Activated CD8-positive, alpha-beta memory T cell treated with anti-CD3 and anti-CD28 coated beads, Interleukin-2, amount 50 U/mL, for 4 hours (primary cell): ENCODE results near the gene SFXN5.
"Not testable (repeated sequence)": the region's sequence is repeated elsewhere in the genome, so short reads cannot be mapped to it uniquely, and the experiment has no call there.

ENCODE experiments used
- DNase-seq: peaks from one replicate; pipeline ENCODE4 v3.0.0-alpha.2; 2020

The SFXN5 gene

GRCh38 chr2:72917877-72918553, 153.5 kb downstream of the SFXN5 start:
- DNase-seq, result no peak

DNA sequence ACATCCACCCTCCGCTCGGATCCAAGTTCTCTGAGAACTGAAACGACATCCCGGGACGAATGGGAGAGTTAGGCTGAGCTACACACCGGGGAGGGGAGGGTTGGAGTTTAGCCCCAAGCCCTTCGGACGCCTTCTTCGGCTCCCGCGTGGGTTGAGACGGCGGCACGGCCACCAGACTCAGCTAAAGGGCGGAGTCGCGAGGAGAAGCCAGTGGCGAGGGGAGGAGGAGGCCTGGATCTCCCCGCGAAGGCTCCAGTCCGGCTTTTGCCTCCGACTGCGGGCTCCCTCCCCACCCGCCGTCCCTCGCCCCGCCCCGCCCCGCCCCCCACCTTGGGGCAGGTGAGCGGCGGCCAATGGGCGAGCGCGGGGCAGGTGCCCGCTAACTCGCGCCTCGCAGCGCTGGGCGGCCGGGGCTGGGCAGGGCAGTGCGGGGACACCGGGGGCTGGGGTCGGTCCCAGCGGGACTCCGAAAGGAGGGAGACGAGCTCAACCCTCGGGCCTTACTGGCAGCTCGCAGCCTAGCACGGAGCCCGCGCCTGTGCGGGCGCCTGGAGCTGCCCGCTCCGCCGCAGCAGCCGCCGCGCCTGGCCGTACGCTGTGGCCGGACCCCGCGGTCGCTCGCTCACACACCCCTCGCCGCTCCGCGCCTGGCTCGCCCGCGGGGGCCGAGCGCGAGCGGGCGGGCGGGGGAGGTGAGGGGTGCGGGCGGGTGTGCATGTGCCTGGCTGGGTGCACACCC, 154.2 kb downstream of the SFXN5 start, which contains the start of gene EMX1:
Gene EMX1 (plus strand): TSS at position 382 of the 739 bp plus-strand sequence. CDS start 334 bp downstream, at position 716.
- peak; percentile 33 for DNase-seq

GRCh38 chr2:72916743-72917137, 154.8 kb downstream of the SFXN5 start:
- no peak for DNase-seq

DNA sequence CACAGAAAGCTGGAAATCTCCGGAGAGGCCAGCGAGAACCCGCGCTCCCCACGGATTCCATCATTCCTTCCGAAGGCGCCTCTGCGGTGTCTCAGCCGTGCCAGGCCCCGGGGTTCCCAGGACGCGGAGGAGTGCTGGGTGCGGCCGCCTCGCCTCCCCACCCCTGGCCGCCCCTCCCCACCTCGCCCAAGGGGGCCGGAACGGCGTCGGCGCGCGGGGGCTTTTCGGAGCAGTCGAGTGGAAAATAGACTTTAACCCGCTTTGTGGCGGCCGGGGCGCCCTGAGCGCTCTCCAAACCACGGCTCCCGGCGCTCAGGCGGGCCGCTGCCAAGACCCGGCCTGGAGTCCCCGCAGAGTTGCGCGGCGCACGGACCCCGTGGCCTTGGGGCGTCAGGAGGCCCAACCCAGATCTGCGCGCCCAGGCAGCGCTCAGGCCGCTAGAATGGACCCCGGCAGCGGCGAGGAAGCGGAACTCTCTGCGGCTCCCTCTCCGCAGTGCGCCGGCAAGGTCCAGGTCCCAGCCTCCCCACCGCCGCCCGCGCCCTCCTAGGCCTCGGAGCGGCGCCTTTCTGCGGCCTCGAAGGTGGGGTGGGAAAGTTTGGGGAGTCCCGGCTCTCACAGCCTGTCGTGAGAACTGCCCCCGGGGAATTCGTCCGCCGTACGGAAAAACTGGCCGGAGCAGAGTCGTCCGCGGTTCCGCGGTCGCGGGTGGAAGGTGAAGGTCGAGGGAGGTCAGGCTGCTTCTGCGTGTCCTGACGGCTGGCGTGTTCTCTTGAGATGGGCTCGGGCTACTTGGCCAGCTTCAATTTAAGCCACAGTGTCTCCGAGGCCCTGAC, 155.4 kb downstream of the SFXN5 start:
- peak; percentile 37 for DNase-seq

- DNase-seq, result no peak
These were observed 156.1 kb downstream of the SFXN5 start for GRCh38 chr2:72915320-72915906.

DNA sequence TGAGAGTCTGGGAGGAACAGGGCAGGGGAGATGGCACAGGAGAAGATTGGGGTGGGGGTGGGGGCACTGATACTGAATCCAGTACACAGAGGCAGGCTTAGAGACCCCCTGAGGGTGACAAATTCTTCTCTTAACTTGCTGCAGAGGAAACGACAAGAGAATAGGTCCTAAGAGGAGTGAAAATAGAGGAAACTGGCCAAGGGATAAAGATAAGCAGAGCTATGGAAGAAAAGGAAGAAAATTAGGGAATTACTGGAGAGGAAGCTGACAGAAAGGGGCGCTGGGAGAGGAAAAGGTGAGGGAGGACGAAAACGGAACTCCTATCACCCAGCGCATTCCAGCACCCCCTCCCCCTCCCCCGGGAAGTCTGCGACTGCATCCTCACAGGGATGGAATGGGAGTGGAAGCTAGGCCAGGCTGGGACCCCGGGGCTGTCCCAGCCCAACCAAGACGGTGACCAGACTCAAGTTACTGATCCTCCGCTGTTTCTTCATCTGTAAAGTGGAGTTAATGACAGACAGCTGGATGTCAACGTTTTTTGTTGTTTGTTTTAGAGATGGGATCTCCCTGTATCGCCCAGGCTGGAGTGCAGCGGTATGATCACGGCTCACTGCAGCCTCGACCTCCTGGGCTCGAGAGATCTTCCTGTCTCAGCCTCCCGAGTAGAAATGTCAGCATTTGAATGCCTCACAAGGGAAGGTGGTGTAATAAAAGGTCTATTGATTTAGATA, 156.8 kb downstream of the SFXN5 start:
- no peak for DNase-seq

GRCh38 chr2:72914206-72914559, 157.3 kb downstream of the SFXN5 start:
- DNase-seq, result no peak

DNA sequence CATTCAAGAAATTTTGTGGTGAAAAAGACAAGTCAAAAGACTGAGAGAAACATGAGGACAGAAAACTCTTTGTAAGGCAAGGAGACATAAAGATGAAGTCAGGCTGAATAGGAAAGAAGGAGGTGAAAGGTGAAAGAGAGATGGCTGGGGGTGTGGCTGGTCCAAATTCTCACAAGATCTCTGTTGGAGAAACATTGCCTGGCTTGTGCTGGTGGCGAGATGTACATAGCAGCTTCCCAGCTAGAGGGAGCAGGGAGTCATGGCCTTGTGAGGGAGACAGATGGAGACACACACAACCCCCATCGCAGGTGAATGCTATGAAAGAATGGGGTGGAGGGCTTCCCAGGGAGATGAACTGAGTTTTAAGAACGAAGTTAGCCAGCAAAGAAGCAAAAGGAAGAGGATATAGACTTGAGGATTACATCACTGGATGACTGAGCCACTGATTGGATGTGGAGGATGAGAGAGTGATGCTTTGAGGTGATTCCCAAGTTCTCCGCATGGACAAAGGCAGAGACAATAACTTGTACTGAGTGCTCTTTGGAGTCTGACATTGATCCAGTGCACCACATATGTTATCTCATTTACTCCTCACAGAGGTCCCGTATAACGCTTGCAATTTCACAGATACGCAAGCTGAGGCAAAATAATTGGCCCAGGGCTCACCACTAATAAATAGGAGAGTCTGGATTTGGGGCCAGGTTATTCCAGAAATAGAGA, 157.9 kb downstream of the SFXN5 start:
- no peak for DNase-seq

- DNase-seq, result no peak
These were observed 160.3 kb downstream of the SFXN5 start for GRCh38 chr2:72911256-72911655.

DNA sequence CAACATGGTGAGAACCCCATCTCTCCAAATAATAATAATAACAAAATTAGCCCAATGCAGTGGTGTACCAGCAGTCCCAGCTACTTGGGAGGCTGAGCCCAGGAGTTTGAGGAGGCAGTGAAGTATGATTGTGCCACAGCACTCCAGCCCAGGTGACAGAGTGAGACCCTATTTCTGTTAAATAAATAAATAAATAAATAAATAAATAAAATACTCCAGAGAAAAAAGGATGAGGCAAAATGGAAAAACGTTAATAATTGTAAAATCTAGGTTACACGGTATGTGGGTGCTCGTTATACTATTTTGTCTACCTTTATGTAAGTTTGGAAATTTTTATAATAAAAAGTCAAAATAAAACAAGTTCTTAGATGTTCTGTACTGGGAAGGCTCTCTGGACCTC, 162.8 kb downstream of the SFXN5 start:
- DNase-seq, result no peak

- not testable (repeated sequence) for DNase-seq
These were observed 164.1 kb downstream of the SFXN5 start for GRCh38 chr2:72907369-72907768.

DNA sequence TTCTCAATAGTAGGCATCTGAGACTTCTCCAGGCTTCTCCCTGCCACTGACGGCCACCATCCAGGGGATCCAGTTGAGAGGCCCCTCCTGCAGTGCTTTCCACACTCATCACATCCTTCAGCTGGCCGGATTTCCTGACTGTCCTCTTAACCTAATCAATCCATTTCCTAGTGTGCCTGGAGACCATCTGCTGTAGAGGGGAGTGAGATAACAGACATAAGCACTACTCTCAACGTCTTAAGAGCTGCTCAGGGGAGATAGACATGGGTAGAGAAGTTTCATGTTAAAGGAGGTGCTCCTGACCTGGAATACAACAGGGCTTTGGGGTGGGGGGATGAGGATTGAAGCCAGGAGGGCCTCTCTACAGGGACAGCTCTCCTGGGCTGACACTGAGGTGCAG, 170.1 kb downstream of the SFXN5 start:
- no peak for DNase-seq

DNA sequence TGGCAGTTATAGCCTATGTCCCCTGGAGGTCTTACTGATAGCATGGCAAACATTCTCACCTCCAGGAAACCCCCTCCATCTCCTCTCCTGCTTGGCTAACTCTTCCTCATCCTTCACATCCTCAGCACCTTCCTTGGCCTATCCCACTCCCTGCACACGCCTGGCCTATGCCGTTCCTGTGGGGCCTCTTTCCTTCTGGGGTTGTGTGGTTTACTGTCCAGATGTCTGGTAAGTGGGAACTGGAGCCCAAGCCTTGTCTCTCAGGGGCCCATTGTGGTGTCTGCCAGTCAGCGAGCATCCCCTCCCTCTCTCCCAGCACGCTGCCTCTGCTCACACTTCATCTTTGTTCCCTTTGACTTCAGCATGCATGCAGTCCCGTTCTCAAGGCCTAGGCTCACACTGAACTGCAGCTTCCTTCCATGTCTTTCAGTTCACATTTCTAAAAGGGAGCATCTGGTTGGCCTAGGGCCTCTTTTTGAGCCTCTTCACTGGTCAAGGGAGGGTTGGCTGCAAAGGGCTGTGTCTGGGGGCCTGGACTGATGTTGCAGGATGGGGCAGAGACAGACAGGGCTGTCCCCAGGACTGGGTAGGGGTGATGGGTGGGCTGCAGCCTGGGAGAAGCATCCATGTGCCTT, 171.2 kb downstream of the SFXN5 start:
- no peak for DNase-seq

DNA sequence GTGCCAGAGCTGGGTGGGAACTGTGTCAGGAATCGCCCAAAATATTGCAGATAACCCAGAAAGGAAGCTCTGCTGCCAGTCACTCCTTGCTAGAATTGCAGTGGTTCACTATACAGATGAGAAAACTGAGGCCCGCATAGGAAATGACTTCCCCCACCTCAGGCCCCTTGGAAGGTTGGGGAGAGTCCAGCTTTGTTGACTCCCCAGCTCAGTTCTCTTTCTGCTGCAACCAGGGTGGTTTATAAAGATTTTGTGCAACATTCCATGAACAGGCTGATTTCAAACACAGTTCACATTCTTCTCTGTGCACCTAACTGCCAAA, 173.0 kb downstream of the SFXN5 start:
- DNase-seq, result no peak

DNA sequence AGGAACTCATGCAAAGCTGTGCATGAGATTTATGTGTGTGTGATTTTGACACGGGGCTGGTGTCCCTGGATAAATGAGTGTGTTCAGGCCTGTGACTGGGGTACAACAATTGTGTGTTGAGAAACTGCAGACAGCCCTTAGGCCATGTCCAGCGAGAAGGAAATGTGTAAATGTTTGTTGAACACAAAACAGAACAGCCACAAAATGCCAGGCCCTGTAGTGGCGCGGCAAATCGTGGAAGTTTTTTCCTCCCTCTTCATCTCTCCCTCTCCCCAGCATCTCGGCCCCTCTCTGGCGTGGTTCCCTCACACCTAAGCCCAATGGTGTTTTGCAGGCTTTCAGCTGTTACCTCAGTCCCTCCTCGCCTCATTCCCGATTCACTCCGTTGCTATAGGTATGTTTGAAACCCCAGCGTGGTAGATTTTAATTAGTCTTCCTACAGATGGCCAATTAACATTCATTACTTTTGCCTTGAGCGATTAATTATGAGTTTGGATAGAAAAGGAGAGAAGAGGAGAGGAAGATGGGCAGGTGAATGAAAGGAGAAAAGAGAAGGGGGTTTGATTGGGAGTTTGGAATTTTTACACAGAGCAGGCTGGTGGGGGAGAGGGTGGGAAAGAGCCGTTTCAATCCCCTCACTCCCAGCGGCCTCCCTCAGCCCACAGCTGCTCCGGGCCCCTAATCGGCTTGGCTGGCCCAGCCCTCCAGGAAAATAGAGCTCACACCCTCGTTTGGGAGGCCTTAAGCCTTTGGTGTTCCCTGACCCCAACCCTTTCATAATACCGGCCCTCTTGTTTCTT, 173.5 kb downstream of the SFXN5 start:
- no peak for DNase-seq

DNA sequence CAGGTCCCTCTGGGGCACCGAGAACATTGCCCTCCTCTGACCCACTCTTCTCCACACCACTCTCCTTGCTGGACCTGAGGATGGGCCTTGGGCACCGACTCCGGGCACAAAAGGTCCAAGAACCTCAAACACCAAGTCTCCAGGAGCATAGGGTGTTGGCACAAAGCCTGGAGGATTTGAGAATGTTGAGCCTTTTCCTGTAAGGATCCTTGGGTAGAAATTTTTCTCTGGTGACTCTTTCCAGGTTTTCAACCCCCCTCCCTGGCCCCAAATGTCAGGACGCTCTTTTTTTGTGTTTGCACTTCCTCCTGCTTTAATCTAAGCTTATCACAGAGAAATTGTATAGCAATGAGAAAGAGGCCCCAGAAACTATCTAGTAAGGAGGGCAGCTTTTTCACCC, 175.1 kb downstream of the SFXN5 start:
- DNase-seq, result no peak

DNA sequence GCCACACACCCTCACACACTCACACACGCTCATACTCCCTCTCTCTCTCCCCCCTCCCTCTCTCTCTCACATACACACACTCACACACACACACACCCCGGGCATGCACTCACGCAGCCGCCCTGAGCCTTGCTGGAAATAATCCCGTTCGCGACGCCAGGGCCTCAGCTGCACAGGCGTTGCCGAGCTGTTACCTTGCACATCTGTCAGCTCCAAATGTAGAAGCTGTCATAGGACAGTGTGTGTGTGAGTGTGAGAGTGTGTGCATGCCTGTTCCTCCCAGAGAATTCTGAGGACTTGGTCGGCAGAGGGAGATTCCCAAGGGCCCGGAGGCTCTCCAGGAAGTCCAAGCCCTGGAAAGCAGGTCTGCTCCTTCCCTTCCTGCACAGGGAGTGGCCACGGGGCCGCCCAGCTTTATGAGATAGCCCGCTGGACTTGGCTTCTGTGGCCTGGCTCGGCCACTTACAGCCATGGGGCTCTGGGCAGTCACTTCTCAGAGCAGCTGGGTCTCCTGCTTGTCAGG, 175.7 kb downstream of the SFXN5 start:
- no peak for DNase-seq

DNA sequence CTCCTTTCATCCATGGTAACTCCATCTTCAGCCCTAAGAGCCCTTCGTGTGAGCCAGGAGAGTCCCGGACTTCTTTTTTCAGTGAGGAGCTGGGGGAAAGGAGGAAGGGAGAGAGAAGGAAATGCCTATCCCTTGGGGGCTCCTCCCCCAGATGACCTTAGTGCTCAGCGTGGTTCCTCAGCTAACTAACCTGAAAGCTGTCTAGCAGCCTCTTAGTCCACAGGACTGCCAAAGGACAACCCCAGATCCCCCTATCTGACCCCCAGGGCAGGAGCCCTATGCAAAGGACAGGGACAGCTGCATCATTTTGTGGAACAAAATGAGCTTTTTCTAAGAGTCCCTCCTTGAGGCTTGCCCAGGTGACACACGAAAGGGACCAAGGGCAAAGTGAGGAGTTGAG, 176.4 kb downstream of the SFXN5 start:
- DNase-seq, result no peak

- DNase-seq, result no peak
These were observed 177.0 kb downstream of the SFXN5 start for GRCh38 chr2:72894514-72894913.

GRCh38 chr2:72893594-72894319, 177.8 kb downstream of the SFXN5 start:
- DNase-seq, result peak; percentile 26
